HUDEP-2 (cell line): ENCODE measurements around the gene ADCY2.
A peak's percentile ranks its signal among the peaks of the same experiment; 100 is the strongest.

ENCODE experiments used
- DNase-seq, 76 experiments: peaks; one replicate each; lab custom pipeline; 2025; ENCODE audit not compliant: unreplicated experiment in 76 of 76; lab: John Stamatoyannopoulos, UW

The ADCY2 gene

GRCh38 chr5:7851617-7852289, 455.8 kb downstream of the ADCY2 start:
- DNase-seq = no peak

GRCh38 chr5:7852542-7852941, 456.6 kb downstream of the ADCY2 start:
- DNase-seq = no peak

- DNase-seq = no peak
Observed at GRCh38 chr5:7852988-7853387, 457.1 kb downstream of the ADCY2 start.

GRCh38 chr5:7855611-7856010, 459.7 kb downstream of the ADCY2 start:
- no peak for DNase-seq

- DNase-seq = peak in 26 of 76 experiments; percentile 1 to 62 (median 30)
Observed at GRCh38 chr5:7856855-7857254, 460.9 kb downstream of the ADCY2 start.

GRCh38 chr5:7857361-7857760, 461.4 kb downstream of the ADCY2 start:
- DNase-seq = no peak

GRCh38 chr5:7857926-7858632, 462.1 kb downstream of the ADCY2 start:
- no peak for DNase-seq

GRCh38 chr5:7866196-7866595, 470.3 kb downstream of the ADCY2 start:
- peak in 3 of 76 experiments; percentile 4 to 9 (median 6) for DNase-seq

GRCh38 chr5:7867260-7867659, 471.3 kb downstream of the ADCY2 start:
- no peak for DNase-seq

- DNase-seq = no peak
Observed at GRCh38 chr5:7868427-7868772, 472.5 kb downstream of the ADCY2 start.

GRCh38 chr5:7868773-7869473, 473.0 kb downstream of the ADCY2 start, which contains the start of the genes FASTKD3 and MTRR:
FASTKD3 (minus strand) TSS chr5:7869031; CDS start chr5:7868083, 948 bp downstream.
MTRR (plus strand) TSS chr5:7869148; CDS start chr5:7870795, 1,647 bp downstream.
- DNase-seq = peak in 74 of 76 experiments; percentile 23 to 91 (median 80)

- peak in 3 of 76 experiments; percentile 8 to 25 (median 16) for DNase-seq
Observed at GRCh38 chr5:7869474-7870136, 473.7 kb downstream of the ADCY2 start.

GRCh38 chr5:7871653-7872052, 475.7 kb downstream of the ADCY2 start:
- DNase-seq = no peak

GRCh38 chr5:7872517-7873130, 476.7 kb downstream of the ADCY2 start:
- DNase-seq = no peak

- no peak for DNase-seq
Observed at GRCh38 chr5:7873216-7873615, 477.3 kb downstream of the ADCY2 start.

GRCh38 chr5:7874639-7875038, 478.7 kb downstream of the ADCY2 start:
- no peak for DNase-seq

- DNase-seq = no peak
Observed at GRCh38 chr5:7875151-7875550, 479.2 kb downstream of the ADCY2 start.

- no peak for DNase-seq
Observed at GRCh38 chr5:7876867-7877266, 480.9 kb downstream of the ADCY2 start.

- DNase-seq = no peak
Observed at GRCh38 chr5:7877851-7878250, 481.9 kb downstream of the ADCY2 start.

GRCh38 chr5:7878381-7878873, 482.5 kb downstream of the ADCY2 start:
- no peak for DNase-seq
